ENCODE measurements around the gene SLC43A2.

- TF ChIP-seq EZH2 (IDR thresholded peaks at IDR 0.05; ENCODE audit: borderline replicate concordance, low read depth, low read length, poor library complexity, severe bottlenecking): no peak
- no peak; the same call in 1 of the 2 replicates for TF ChIP-seq CTCF (conservative IDR thresholded peaks at IDR 0.05; ENCODE audit: low read depth, low read length)
These were observed 67.0 kb downstream of the SLC43A2 start for GRCh38 chr17:1561420-1562175.

All from A673 (cell line).